SK-N-SH (cell line): Measurements from ENCODE around the gene SUPT3H. TPM values are rescaled to one million over a fixed set of nuclear protein-coding genes. Genes with fewer than 3 reads are reported as not detected.

Experiments
- CTCF ChIA-PET: fragments of 300-600, 350-600 bp; formaldehyde crosslinking; extraction: SDS; loops from one replicate; lab custom pipeline; 2021; lab: Yijun Ruan, JAX
- POLR2A ChIA-PET: fragments of 350-600 bp; sonication (Branson Sonifier 250); formaldehyde crosslinking; extraction: SDS; loops from one replicate; lab custom pipeline; 2020; ENCODE audit warnings: antibody characterized with exemption, inconsistent platforms; lab: Yijun Ruan, JAX
- DNase-seq: peaks from one replicate; pipeline ENCODE4 v3.0.0; 2012
- H2AFZ ChIP-seq: fragments of 200-600 bp; sonication (generic); 2 replicates; pipeline ENCODE4 v1.8.1; 2016; ENCODE audit warnings: antibody characterized with exemption, mild to moderate bottlenecking, low read depth
- H3F3A ChIP-seq: fragments of 200-600 bp; sonication (generic); replicated peaks from 2 replicates; pipeline ENCODE3; 2016; ENCODE audit warnings: antibody characterized with exemption, mild to moderate bottlenecking; ENCODE audit not compliant: insufficient read depth
- H3K27ac ChIP-seq, 2 experiments: fragments of 200-500 bp in 1 of 2; fragments of 200-600 bp in 1 of 2; sonication (Bioruptor generic) in 1 of 2; sonication (generic), shearing (Covaris generic) in 1 of 2; 2 replicates each; pipeline versions ENCODE4 v1.5.1 to v1.6.1; 2014 to 2016; ENCODE audit warnings: low read depth in 2 of 2, inconsistent platforms in 1 of 2, low read length in 1 of 2, mild to moderate bottlenecking in 1 of 2, mixed read lengths in 1 of 2
- H3K27me3 ChIP-seq: fragments of 200-600 bp; sonication (generic), shearing (Covaris generic); 2 replicates; pipeline ENCODE4 v1.6.1; 2016; ENCODE audit warnings: mixed run types; ENCODE audit not compliant: insufficient read depth
- H3K36me3 ChIP-seq, 2 experiments: fragments of 200-500 bp in 1 of 2; fragments of 200-600 bp in 1 of 2; sonication (Bioruptor generic) in 1 of 2; sonication (generic) in 1 of 2; replicated peaks in 1 of 2; 2 replicates each; pipeline versions ENCODE3 to v1.5.1; 2014 to 2016; ENCODE audit warnings: low read length in 1 of 2, mild to moderate bottlenecking in 1 of 2; ENCODE audit not compliant: insufficient read depth in 2 of 2, control insufficient read depth in 1 of 2
- H3K4me1 ChIP-seq, 2 experiments: fragments of 200-500 bp in 1 of 2; fragments of 200-600 bp in 1 of 2; sonication (Bioruptor generic) in 1 of 2; sonication (generic), shearing (Covaris generic) in 1 of 2; 2 replicates each; pipeline versions ENCODE4 v1.5.1 to v1.6.1; 2014 to 2016; ENCODE audit warnings: low read depth in 1 of 2, low read length in 1 of 2, mixed run types in 1 of 2; ENCODE audit not compliant: insufficient read depth in 2 of 2, control insufficient read depth in 1 of 2
- H3K4me2 ChIP-seq: fragments of 200-600 bp; sonication (generic), shearing (Covaris generic); 2 replicates; pipeline ENCODE4 v1.6.1; 2017; ENCODE audit warnings: mixed run types
- H3K4me3 ChIP-seq, 2 experiments: fragments of 200-500 bp in 1 of 2; fragments of 200-600 bp in 1 of 2; sonication (Bioruptor generic) in 1 of 2; sonication (generic), shearing (Covaris generic) in 1 of 2; 2 replicates each; pipeline versions ENCODE4 v1.5.1 to v1.8.1; 2014 to 2016; ENCODE audit warnings: low read depth in 2 of 2, inconsistent platforms in 1 of 2, low read length in 1 of 2, mild to moderate bottlenecking in 1 of 2, mixed read lengths in 1 of 2, moderate library complexity in 1 of 2
- H3K79me2 ChIP-seq: fragments of 200-600 bp; sonication (generic); 2 replicates; pipeline ENCODE4 v1.8.1; 2017; ENCODE audit warnings: mild to moderate bottlenecking; ENCODE audit not compliant: insufficient read depth
- H3K9ac ChIP-seq: fragments of 200-600 bp; sonication (generic); 2 replicates; pipeline ENCODE4 v1.6.1; 2017; ENCODE audit warnings: mixed run types
- H3K9me2 ChIP-seq: fragments of 200-600 bp; sonication (generic); 2 replicates; pipeline ENCODE4 v1.6.1; 2017; ENCODE audit warnings: mixed run types
- H3K9me3 ChIP-seq: fragments of 200-600 bp; sonication (generic); 2 replicates; pipeline ENCODE4 v1.6.1; 2017; ENCODE audit warnings: mixed run types, mild to moderate bottlenecking, moderate library complexity
- H4K20me1 ChIP-seq: fragments of 200-600 bp; sonication (generic); 2 replicates; pipeline ENCODE4 v1.6.1; 2017; ENCODE audit warnings: mild to moderate bottlenecking, mixed run types; ENCODE audit not compliant: insufficient read depth
- CHD2 ChIP-seq: fragments of 150-350 bp; IDR thresholded peaks from 2 replicates; pipeline ENCODE4 v1.6.1; 2018; ENCODE audit warnings: low read length; ENCODE audit not compliant: partially characterized antibody
- EP300 ChIP-seq, 2 experiments: IDR thresholded peaks; 2 replicates each; pipeline versions ENCODE4 v1.4.0 to v1.6.1; 2012; ENCODE audit warnings: borderline replicate concordance in 1 of 2, low read depth in 1 of 2, low read length in 1 of 2
- EZH2phosphoT487 ChIP-seq: fragments of 200-600 bp; sonication (generic); IDR thresholded peaks from 2 replicates; pipeline ENCODE4 v1.6.1; 2017; ENCODE audit warnings: low read depth, mixed run types, mild to moderate bottlenecking, antibody characterized with exemption, moderate library complexity, borderline replicate concordance
- FOXM1 ChIP-seq: IDR thresholded peaks from 2 replicates; pipeline ENCODE4 v1.4.0; 2012; ENCODE audit warnings: low read depth, mild to moderate bottlenecking
- GABPA ChIP-seq: IDR thresholded peaks from 2 replicates; pipeline ENCODE4 v1.4.0; 2012; ENCODE audit warnings: low read depth, mild to moderate bottlenecking
- NFIC ChIP-seq: IDR thresholded peaks from 2 replicates; pipeline ENCODE4 v1.4.0; 2012; ENCODE audit warnings: borderline replicate concordance
- POLR2AphosphoS5 ChIP-seq: IDR thresholded peaks from 2 replicates; pipeline ENCODE4 v1.6.1; 2012; ENCODE audit warnings: low read depth, low read length
- RAD21 ChIP-seq: IDR thresholded peaks from 2 replicates; pipeline ENCODE4 v1.6.1; 2012; ENCODE audit warnings: mild to moderate bottlenecking, low read length
- RXRA ChIP-seq: IDR thresholded peaks from 2 replicates; pipeline ENCODE4 v1.4.0; 2012; ENCODE audit warnings: low read depth, mild to moderate bottlenecking, borderline replicate concordance
- SIN3A ChIP-seq: IDR thresholded peaks from 2 replicates; pipeline ENCODE4 v1.6.1; 2012; ENCODE audit warnings: low read depth, mild to moderate bottlenecking, low read length, moderate library complexity, borderline replicate concordance
- TAF1 ChIP-seq: IDR thresholded peaks from 2 replicates; pipeline ENCODE4 v1.6.1; 2012; ENCODE audit warnings: low read depth, mild to moderate bottlenecking, low read length, moderate library complexity, borderline replicate concordance
- TEAD4 ChIP-seq: IDR thresholded peaks from 2 replicates; pipeline ENCODE4 v1.4.0; 2012; ENCODE audit warnings: mild to moderate bottlenecking, borderline replicate concordance; ENCODE audit not compliant: insufficient read depth
- WGBS: methylation state at CpG from one replicate; pipeline ENCODE4 v1.1.6; 2017; ENCODE audit warnings: low lambda C conversion rate; 5-methylcytosine and 5-hydroxymethylcytosine counted together
- polyA plus RNA-seq, 3 experiments: library from polyadenylated mRNA; depleted of rRNA; stranded (reverse); fragments of >200 nt; gene quantifications; 2 replicates each; pipeline ENCODE4 v1.2.3, GENCODE V29; 2012
- TF ChIP-seq, protein P1 (sequence below): IDR thresholded peaks from 2 replicates; pipeline ENCODE4; 2012
- TF ChIP-seq, protein P2 (sequence below): IDR thresholded peaks from 2 replicates; pipeline ENCODE4 v1.4.0; 2012; ENCODE audit warnings: low read depth, borderline replicate concordance
- TF ChIP-seq, protein P3 (sequence below): IDR thresholded peaks from 2 replicates; pipeline ENCODE4 v1.4.0; 2012; ENCODE audit warnings: low read depth, borderline replicate concordance

Gene SUPT3H
- polyA plus RNA-seq, 1 of the 3 experiments (the other 2 are of a cell fraction), result 10.9 TPM

- 87% methylated on average over 4 of the region's 4 CpGs for WGBS
- Histone ChIP-seq H3K36me3 (no peaks in the 10 kb centered on the region), H4K20me1 (no peaks in the 10 kb centered on the region), H3K4me2 (no peak overlapping the region), H3K9me3 (no peaks in the 10 kb centered on the region), H3K79me2 (no peaks in the 10 kb centered on the region), H3K27ac (no peak overlapping the region), H3K27me3 (no peaks in the 10 kb centered on the region), H3F3A (no peaks in the 10 kb centered on the region), H3K9me2 (no peaks in the 10 kb centered on the region), H3K4me1 (no peaks in the 10 kb centered on the region), H2AFZ (no peak overlapping the region), H3K9ac (no peak overlapping the region), H3K4me3 (no peak overlapping the region)
- ChIA-PET POLR2A (no interaction called here), CTCF (interaction anchor here (0.9 kb wide), 1 partner anchor 31 kb away, joined by 3 read pairs; no protein-coding TSS in a partner anchor)
- no peak for TF ChIP-seq POLR2AphosphoS5
- TF ChIP-seq, protein P1, sequence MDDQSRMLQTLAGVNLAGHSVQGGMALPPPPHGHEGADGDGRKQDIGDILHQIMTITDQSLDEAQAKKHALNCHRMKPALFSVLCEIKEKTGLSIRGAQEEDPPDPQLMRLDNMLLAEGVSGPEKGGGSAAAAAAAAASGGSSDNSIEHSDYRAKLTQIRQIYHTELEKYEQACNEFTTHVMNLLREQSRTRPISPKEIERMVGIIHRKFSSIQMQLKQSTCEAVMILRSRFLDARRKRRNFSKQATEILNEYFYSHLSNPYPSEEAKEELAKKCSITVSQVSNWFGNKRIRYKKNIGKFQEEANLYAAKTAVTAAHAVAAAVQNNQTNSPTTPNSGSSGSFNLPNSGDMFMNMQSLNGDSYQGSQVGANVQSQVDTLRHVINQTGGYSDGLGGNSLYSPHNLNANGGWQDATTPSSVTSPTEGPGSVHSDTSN, result no peak
- TF ChIP-seq RAD21, result no peak
- TF ChIP-seq, protein P2, sequence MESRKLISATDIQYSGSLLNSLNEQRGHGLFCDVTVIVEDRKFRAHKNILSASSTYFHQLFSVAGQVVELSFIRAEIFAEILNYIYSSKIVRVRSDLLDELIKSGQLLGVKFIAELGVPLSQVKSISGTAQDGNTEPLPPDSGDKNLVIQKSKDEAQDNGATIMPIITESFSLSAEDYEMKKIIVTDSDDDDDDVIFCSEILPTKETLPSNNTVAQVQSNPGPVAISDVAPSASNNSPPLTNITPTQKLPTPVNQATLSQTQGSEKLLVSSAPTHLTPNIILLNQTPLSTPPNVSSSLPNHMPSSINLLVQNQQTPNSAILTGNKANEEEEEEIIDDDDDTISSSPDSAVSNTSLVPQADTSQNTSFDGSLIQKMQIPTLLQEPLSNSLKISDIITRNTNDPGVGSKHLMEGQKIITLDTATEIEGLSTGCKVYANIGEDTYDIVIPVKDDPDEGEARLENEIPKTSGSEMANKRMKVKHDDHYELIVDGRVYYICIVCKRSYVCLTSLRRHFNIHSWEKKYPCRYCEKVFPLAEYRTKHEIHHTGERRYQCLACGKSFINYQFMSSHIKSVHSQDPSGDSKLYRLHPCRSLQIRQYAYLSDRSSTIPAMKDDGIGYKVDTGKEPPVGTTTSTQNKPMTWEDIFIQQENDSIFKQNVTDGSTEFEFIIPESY, result no peak
- TF ChIP-seq CHD2, result no peak
- no peak for TF ChIP-seq EP300 (IDR thresholded peaks at IDR 0.05; ENCODE audit: borderline replicate concordance in 1 of 2, low read depth in 1 of 2, low read length in 1 of 2)
- TF ChIP-seq SIN3A, result no peak
- TF ChIP-seq TEAD4, result no peak
- no peak for TF ChIP-seq GABPA
- TF ChIP-seq NFIC, result no peak
- TF ChIP-seq EZH2phosphoT487, result no peak
- no peak for DNase-seq
Observed at GRCh38 chr6:45160305-45160704, 217.4 kb downstream of the SUPT3H start.

DNA sequence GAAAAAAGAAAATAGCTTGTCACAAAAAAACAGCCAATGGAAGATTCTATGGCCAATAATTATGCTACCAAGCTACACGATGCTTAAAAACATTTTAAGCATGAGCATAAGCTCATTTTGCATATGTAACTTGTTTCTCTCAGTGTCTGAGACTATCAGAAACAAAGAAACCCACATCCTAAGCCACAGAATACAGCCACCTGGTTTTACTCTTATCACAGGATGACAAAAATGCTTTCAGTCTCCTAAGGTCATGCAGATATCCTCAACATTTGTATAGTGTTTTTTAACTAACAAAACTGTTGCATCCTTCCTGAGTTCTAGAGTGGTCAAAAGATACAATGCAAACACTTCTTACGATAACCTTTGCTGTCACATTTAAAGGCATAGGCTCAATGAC, 221.7 kb downstream of the SUPT3H start:
- Histone ChIP-seq H4K20me1 (no peaks in the 10 kb centered on the region), H3K4me2 (no peak overlapping the region), H3K79me2 (no peaks in the 10 kb centered on the region)
- WGBS, result 56% methylated on average over 2 of the region's 2 CpGs
- TF ChIP-seq TAF1 (no peak), FOXM1 (no peak), RXRA (no peak)
- TF ChIP-seq, protein P3, sequence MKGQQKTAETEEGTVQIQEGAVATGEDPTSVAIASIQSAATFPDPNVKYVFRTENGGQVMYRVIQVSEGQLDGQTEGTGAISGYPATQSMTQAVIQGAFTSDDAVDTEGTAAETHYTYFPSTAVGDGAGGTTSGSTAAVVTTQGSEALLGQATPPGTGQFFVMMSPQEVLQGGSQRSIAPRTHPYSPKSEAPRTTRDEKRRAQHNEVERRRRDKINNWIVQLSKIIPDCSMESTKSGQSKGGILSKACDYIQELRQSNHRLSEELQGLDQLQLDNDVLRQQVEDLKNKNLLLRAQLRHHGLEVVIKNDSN, result no peak
- TF ChIP-seq, all 33 proteins: peak for 0
- Histone ChIP-seq H3K9ac (no peak overlapping the region), H3K9me2 (no peaks in the 10 kb centered on the region), H3K27ac (no peak overlapping the region), H3K27me3 (no peaks in the 10 kb centered on the region), H2AFZ (no peak overlapping the region), H3K36me3 (no peaks in the 10 kb centered on the region), H3F3A (no peaks in the 10 kb centered on the region), H3K4me1 (no peaks in the 10 kb centered on the region), H3K4me3 (no peak overlapping the region), H3K9me3 (no peaks in the 10 kb centered on the region)
- CTCF ChIA-PET, result interaction anchor here (1.4 kb wide), 1 partner anchor 29 kb away, joined by 3 read pairs; no protein-coding TSS in a partner anchor
- DNase-seq, result no peak
- POLR2A ChIA-PET, result no interaction called here
